Middle frontal gyrus (tissue), 1 donor: ENCODE results near the gene MORC4.

Source experiments
- DNase-seq: peaks from one replicate; pipeline ENCODE4 v3.0.0-alpha.2; 2015; ENCODE audit warnings: low spot score; ENCODE audit errors: extremely low spot score

MORC4 gene

DNA sequence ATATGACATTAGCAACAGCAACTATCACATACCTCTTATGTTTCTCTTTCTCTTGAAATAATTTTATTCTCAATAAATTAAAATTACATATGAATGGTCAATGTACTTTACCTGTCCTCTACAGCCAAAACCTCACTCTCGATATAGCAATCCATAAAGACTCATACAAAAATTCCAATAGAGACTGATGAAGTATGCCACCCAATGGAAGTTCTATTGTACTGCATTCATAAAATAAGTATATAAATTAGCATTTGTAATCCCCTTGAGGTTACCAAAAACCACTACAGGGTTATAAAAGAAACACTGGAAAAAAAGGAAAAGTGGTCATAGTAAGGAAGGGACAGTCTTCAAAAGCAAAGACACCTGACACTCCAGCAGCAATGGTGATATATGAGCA is 47.0 kb downstream of the MORC4 start:
- DNase-seq = no peak

DNA sequence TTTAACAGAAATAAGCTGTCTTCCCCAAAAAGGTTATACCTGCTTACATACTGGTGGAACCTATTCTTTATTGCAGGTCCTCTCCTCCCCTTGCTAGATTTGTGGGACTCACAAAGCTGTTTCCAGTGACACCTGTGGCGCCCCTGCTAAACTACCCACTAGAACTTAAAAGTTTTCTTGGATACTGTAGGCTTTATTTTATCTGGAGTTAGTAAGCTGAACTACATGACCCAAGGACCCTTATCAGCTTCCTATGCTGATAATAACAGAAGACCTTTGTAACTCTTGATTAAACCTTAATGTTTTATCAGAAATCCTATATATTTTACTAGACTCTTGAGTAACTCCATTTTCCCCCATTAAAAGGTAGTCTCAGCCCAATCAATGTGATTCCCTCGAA is 47.5 kb downstream of the MORC4 start:
- no peak for DNase-seq

DNA sequence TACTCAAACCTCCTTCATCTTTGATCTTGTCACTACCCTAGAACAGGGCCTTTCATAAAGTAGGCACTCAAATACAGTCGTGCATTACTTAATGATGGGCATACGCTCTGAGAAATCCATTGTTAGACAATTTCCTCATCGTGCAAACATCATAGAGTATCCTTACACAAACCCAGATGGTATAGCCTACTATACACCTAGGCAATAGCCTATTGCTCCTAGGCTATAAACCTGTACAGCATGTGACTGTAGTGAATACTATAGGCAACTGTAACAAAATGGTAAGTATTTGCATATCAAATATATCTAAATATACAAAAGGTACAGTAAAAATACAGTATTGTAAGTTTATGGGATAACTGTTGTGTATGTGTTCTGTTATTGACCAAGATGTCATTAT is 47.9 kb downstream of the MORC4 start:
- DNase-seq = no peak

DNA sequence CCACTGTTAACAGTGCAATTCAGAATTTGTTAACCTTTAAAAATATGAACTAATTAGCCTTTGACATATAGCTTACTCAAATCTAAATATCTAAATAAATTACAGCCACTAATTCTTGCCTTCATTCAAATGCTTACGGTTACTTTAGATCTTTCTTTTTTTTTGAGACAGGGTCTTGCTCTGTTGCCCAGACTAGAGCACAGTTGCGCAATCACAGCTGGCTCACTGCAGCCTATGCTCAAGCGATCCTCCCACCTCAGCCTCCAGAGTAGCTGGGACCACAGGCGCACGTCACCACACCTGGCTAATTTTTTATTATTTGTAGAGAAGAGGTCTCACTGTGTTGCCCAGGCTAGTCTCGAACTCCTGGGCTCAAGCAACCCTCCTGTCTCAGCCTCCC is 48.8 kb downstream of the MORC4 start:
- no peak for DNase-seq

DNA sequence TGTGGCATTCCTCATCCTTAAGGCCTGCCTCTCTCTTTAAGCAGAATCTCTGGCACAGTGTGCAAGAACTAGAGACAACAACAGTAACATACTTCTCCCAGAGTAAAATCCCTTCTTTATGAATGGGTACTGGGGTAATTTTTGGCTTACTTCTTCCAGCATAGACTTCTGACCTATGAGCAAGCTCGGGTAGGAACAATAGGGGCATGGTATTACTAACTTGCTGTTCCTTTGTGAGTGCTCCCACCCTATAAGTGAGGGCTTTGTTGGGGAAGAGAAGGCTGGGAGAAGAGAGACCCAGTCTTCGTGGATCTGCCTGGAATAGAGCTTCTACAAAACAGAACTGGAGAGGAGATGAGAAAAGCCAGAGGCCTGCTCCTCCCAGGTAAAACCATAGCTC is 49.6 kb downstream of the MORC4 start:
- no peak for DNase-seq

DNA sequence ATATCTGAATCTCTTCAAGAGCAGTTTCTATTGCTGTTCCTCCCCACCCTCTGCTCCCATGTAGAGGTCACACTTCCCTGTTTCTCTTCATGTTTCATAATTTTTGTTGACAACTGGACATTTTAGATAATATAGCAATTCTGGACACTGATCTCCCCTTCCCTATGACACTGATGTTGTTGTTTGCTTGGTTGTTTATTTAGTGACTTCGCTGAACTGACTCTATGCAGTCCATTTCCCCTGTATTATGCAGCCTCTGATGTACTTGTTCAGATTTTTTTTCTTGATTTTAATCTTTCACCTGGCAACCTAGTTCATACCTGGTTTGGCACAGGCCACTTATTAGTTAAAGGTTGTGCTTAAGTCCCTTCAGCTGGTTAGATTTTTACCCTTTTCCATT is 50.6 kb downstream of the MORC4 start:
- no peak for DNase-seq

DNA sequence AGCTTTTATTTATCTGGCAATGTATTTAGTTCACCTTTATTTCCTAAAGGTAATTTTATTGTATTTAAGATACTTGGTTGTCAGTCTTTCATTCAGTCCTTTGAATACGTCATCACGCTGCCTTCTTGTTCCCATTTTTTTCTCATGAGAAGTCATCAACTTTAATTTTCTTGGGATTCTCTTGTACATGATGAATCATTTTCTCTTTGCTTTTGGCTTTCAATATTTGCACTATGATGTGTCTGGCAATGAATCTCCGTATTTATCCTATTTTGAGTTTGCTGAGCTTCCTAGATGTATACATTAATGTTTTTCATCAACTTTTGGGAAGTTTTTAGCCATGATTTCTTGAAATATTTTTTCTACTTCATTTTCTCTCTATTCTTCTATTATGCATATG is 51.4 kb downstream of the MORC4 start:
- DNase-seq = no peak

DNA sequence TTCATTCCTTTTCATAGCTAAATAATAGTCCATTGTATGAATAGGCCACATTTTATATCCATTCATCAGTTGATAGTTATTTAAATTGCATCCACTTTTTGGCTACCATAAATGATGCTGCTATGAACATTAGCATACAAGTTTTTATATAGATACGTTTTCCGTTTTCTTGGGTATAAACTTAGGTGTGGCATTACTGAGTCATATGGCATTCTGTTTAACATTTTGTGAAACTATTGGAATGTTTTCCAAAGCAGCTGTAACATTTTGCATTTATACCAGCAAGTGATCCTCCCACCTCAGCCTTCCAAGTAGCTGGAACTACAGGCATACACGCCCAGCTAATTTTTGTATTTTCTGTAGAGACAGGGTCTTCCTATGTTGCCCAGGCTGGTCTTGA is 53.5 kb downstream of the MORC4 start:
- no peak for DNase-seq

DNA sequence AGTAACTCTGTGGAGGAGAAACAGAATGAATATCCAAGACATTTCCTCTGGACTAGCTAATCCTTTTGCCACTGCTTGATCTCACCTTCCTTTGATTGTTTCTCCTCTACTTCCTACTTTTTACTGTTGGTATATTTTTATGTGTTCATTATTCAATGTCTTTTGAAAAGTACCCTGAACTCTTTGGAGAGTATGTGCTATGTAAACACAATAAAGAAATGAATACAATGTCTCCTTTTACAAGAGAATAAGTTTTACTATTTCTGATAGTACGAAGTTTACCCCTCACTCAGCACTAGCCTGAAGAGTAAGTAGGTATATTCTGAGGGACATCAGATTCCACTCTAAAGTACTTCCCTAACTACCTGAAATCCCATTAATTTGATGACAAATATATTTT is 59.9 kb downstream of the MORC4 start:
- no peak for DNase-seq

DNA sequence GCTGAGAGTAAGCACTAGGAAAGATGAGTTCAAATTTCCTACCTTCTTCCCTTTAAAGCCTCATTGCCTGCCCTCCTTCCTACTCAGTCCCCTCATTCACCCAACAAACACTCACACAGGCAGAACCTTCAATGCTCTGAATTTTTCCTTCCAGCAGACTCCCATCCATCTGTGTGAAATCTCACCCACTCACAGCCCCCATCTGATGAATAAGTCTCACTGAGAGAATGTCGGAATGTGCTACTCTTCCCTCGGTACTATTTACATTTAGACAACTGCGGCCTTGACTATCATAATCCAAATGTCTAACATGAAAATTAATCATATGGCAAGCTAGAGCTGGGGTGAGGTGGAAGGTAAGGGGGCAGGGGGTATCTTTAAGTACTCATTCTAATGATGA is 60.4 kb downstream of the MORC4 start:
- DNase-seq = no peak

DNA sequence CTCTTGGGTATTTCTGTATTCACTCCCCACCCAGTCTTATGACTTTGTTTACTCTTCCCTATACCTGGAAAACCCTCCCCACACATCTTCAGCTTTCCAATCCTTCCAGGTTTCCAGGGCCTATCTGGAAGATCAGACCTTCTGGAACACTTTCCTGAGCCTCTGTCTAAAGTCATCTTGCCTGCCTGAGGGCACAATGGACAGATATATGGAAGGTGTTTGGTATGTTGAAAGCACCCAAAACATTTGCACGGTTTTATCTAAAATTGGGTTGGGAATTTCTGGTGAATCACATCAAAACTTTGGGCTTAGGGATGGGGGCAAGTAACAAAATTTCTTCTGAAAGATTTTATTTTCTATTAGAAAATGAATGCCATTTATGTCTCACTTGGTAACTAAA is 63.8 kb downstream of the MORC4 start:
- no peak for DNase-seq

DNA sequence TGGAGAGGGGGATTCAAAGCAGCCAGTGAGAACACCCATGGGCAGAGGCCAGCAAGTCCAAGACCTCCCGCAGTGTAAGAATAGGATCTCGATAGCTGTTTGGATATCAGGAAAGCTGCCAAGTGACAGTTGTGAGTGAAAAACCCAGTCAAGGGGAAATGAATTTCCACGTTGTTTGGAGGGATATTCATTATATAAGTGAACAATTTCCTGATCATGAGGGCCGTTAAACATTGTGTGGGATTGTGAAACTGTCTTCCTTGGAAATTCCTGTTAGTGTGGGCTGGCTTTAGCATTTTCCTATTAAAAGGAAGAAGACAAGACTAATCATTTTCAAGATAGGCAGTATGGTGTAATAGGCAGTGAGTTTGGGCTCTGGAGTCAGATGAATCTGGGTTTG is 64.8 kb downstream of the MORC4 start:
- no peak for DNase-seq

DNA sequence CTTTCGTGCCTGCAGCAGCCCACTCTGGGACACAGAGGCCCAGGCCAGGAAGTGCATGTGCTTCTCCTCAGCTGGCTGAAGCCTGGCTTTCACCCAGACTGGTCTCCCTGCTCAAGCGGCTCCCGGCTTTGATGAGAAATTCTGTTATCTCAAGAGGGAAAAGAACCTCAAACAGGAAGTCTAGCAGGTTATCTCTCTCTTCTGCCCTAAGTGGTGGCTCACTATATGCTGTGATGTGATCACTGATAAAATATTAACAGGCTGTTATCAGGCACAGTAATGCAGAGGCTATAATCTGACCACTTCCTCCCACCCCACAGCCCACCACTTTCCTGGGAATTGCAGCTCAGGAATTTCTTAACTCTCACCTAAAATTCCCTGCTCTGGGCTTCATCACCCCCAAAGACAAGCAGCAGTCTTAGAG is 66.5 kb downstream of the MORC4 start:
- DNase-seq = no peak

DNA sequence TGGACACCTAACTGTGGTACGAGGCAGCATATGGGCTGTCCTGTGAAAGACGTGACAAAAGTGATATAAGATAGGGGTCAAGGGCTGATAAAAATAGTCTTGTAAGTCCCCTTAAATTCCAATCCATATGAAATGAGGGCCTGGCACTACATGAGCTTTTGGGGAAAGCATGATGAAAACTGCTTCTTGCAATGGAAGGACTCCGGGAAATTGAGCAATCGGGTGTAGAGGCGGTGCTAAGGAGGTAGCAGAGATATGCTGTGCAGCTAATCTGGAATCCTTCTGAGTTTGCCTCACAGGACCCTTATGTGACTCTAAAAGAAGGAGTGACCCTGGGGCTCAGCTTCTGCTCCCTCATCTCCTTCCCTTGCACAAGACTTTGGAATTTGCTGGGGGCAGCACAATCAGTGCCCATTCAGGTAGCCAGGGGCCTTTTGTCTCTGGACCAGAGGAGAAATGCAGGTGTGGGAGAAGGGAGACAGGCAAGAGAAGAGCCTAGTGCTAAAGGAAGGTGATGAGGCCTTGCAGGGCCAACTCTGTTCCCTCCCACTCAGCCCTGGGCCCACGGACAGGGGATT is 67.0 kb downstream of the MORC4 start:
- DNase-seq = no peak

DNA sequence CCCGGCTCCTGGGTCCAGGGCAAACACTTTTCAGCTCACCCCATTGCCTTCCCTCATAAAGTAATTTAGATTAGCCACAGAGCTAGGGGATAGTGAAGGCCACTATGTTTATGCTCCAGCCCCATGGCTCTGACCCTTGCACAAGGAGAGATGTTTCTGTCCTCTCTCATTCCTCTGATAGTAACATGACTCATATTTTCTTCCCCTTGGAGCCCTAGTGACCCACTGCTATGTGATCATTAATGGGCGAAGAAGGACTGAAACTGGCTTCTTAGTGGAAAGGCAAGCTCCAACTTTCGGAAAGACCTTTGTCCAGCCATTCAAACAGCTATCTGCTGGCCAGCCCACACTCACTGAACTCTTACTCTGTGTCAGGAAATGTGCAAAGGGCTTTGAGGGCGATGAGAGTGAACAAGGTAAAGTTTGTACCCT is 67.5 kb downstream of the MORC4 start:
- DNase-seq = no peak

DNA sequence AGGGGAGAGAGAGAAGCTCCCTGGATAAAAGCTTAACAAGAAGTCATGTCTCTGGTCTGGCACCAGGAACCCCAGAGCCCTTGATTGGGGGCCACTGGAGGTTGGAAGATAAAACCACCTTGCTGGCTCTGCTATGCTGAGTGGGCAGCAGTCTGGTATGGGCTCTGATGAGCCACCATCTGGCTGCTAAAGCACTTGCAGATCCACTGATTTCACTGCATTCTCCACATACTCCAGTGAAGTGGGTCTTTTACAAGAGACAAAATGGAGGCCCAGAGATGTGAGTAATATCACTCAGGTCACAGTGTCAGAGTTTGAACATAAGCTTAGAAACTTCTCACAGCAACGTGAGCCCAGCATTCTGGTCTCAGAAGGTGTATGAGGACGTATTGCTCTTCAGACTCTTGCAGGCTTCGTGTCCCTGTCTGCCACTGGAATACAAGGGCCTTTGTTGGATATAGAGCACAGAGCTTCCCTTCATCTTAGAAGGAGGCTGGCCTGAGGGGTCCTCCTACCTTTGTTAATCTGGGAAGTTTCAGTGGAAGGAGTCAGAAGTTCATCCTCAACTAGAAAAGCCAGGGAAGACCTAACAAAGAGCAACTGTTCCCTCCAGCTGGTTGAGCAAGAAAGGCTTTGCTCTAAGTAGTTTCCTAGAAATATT is 68.1 kb downstream of the MORC4 start:
- DNase-seq = no peak

DNA sequence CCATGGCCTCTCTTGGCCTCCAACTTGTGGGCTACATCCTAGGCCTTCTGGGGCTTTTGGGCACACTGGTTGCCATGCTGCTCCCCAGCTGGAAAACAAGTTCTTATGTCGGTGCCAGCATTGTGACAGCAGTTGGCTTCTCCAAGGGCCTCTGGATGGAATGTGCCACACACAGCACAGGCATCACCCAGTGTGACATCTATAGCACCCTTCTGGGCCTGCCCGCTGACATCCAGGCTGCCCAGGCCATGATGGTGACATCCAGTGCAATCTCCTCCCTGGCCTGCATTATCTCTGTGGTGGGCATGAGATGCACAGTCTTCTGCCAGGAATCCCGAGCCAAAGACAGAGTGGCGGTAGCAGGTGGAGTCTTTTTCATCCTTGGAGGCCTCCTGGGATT is 71.8 kb downstream of the MORC4 start:
- no peak for DNase-seq

DNA sequence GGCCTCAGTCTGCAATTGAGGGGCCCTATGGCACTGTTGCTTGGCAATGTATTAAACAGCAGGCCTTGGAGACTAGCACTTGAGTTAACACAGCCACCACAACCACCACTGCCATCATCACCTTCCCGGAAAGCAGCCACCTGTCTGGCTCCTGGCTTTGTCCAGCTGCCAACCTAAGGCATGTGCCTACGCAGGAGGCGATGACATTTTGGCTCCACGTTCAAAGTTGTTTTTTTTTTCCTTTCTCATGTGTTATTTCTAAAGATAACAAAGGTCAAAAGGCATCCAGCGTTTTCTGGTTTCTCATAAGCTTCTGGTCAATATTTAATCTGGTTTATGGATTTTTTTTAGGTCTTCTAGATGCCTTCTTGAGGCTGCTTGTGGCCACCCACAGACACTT is 72.3 kb downstream of the MORC4 start:
- no peak for DNase-seq

DNA sequence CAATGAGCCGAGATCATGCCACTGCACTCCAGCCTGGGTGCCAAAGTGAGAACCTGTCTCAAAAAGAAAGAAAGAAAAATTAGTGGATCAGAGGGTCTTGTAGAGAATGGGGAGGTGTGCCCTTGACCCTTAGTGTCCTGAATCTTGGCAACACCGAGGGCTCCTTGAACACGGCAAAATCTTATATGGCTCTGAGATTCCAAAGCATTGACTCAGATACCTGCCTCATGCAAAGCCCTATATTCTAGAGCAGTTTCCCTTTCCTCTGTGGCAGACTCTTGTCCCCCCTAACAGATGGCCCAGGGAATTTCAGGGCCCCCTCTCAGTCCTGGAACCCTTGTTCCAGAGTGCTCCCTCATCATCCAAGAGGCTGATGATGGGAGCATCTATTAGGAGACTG is 73.0 kb downstream of the MORC4 start:
- no peak for DNase-seq

DNA sequence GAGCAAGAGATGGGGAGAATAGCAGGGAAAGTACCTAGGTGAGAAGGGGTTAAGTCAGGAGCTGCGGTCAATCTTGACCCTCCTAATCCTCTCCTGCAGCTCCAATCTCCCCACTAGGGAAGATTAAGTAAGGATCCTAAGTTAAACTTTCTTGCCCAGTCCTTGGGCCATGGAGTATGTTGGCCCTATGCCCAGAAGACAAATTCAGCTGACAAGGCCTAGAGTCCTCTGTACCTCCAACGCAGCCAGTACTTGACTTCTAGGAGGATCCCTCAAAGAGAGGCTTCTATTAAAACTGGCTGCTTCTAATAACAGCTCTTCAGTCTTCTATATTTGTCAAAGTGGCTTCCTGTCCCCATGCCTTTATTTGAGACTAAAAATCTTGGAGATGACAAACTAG is 78.4 kb downstream of the MORC4 start:
- DNase-seq = no peak

DNA sequence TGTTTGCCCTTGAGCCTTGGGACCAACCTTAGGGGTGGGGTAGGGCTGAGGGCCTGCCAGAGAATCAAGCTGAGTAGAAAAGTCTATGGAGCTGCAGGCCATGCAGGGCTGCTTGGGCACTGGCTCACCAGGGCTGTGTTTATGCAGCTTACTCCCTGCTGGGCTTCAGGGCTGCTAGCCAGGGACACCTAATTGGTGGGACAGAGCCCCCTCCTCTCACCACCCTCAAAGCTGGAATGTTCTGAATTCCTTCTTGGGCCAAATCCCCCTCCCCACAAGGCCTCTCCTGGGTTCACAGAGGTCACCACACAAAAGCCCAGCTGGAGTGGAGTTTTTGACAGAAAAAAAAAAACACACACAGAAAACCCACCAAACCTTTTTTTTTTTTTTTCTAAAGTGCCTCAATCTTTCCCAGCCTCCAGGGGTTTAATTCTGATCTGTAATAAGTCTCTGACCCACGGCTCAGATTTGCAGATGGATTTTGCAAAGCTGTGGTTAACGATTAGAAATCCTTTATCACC is 80.0 kb downstream of the MORC4 start, which contains the start of gene CLDN2:
Gene CLDN2 (plus strand): TSS at position 471 of the 521 bp plus-strand sequence. CDS start 7,827 bp downstream, outside the sequence.
- no peak for DNase-seq

DNA sequence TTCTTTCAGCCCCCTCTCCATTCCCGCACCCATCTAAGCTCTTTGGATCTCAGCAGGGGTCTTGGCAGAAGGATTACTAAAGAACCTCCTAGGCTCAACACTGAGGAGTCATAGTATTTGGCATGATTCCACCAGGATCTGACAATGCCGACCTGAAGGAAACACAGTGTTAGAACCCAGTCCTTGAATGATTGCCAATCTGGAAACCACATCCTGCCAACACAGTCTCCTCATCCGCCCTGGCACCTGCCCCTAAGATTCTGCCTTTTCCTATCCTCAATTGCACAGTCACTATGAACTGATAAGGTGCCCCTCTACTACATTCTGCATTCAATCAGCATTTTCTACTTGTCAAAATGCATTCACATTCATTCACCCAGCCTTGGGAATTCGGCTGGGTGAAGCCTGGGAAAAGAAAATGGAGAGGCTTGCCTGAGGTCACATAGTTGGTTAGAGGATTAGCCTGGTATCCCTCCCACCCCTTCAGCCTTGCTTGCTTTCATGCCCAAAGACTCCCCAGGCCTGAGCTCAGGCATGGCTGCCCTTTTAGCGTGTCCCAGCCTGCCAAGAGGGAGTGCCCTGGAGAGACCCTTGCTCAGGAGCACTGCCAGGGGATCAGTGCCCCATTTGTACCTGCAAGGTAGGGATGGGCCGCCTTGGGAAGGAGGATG is 82.0 kb downstream of the MORC4 start:
- DNase-seq = no peak

DNA sequence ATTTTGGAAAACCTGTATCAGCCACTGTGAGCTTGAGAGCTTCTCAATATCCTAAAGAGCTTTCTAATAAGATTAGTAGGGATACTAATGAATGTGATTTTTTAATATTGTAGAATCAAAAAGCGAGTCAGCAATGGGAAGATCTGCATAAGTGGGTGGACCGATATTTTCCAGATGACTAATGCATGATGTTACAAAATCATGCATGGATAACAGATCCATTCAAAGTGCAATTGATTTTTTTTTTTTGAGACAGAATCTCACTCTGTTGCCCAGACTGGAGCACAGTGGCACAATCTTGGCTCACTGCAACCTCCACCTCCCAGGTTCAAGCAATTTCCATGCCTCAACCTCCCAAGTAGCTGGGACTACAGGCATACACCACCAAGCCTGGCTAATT is 87.1 kb downstream of the MORC4 start:
- DNase-seq = no peak
